Activated effector memory CD4-positive, alpha-beta T cell treated with Interleukin-2 at 50 U/mL for 16 hours (primary cell): ENCODE measurements around the gene PPARA.
"Not testable (repeated sequence)": the region's sequence is repeated elsewhere in the genome, so short reads cannot be mapped to it uniquely, and the experiment has no call there.

Experiments used
- DNase-seq: peaks from one replicate; pipeline ENCODE4 v3.0.0-alpha.2; 2020

PPARA gene

GRCh38 chr22:46128606-46129005 is 21.7 kb upstream of the PPARA start:
- DNase-seq, result no peak

- DNase-seq, result no peak
Measured at GRCh38 chr22:46129390-46130041, 20.8 kb upstream of the PPARA start.

GRCh38 chr22:46131151-46131587 is 19.2 kb upstream of the PPARA start:
- no peak for DNase-seq

- not testable (repeated sequence) for DNase-seq
Measured at GRCh38 chr22:46132193-46132829, 18.0 kb upstream of the PPARA start.

- DNase-seq, result no peak
Measured at GRCh38 chr22:46132830-46133587, 17.3 kb upstream of the PPARA start.

- no peak for DNase-seq
Measured at GRCh38 chr22:46133588-46133855, 16.8 kb upstream of the PPARA start.

- no peak for DNase-seq
Measured at GRCh38 chr22:46134111-46134705, 16.1 kb upstream of the PPARA start.

- no peak for DNase-seq
Measured at GRCh38 chr22:46135611-46136485, 14.5 kb upstream of the PPARA start.

- no peak for DNase-seq
Measured at GRCh38 chr22:46136486-46137217, 13.7 kb upstream of the PPARA start.

GRCh38 chr22:46137218-46137766 is 13.0 kb upstream of the PPARA start:
- no peak for DNase-seq

- DNase-seq, result no peak
Measured at GRCh38 chr22:46138058-46138797, 12.1 kb upstream of the PPARA start.

- DNase-seq, result not testable (repeated sequence)
Measured at GRCh38 chr22:46139417-46139816, 10.9 kb upstream of the PPARA start.

- no peak for DNase-seq
Measured at GRCh38 chr22:46139895-46140350, 10.4 kb upstream of the PPARA start.

GRCh38 chr22:46140989-46141928 is 9.1 kb upstream of the PPARA start:
- no peak for DNase-seq

GRCh38 chr22:46142548-46143490 is 7.5 kb upstream of the PPARA start:
- DNase-seq, result no peak

GRCh38 chr22:46143491-46144147 is 6.7 kb upstream of the PPARA start:
- no peak for DNase-seq

- no peak for DNase-seq
Measured at GRCh38 chr22:46145361-46145851, 4.9 kb upstream of the PPARA start.

- DNase-seq, result no peak
Measured at GRCh38 chr22:46145896-46146295, 4.4 kb upstream of the PPARA start.
